Activated CD4-positive, alpha-beta T cell treated with anti-CD3 and anti-CD28 coated beads for 48 hours (primary cell): ENCODE data around the gene UTY.
"Not testable (repeated sequence)": the region's sequence is repeated elsewhere in the genome, so short reads cannot be mapped to it uniquely, and the experiment has no call there.

ENCODE experiments used
- DNase-seq: peaks from one replicate; pipeline ENCODE4 v3.0.0-alpha.2; 2020

Gene UTY

DNA sequence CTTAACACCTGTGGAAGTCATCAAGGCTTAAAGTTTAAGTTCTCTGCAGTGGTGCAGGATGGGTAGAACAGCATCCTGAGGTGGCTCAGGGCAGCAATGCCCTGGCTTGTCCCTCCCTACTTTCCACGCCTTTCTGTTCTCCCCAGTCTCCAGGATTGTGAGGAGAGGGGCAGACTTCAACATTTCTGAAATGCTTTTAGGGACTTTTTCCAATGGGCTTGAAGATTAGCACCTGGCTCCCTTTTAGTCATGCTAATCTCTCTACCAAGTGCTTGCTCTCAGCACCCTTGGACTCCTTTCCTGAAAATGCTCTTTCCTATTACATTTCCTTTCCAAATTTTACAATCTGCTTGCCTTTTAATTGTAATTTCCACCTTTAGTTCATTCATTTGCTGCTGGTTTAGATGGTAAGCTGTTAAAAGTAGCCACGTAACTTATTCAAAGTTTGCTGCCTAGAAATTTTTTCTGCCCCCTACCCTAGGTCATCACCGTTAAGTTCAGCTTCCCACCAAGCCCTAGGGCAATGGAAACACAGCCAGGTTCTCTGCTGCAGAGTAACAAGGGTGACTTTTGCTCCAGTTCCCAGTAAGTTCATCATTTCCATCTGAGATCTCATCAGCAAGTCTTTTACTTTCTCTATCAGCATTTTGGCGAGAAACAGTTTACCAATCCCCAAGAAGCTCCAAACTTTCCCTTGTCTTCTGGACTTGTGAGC lies 183.5 kb downstream of the UTY start:
- DNase-seq: no peak

GRCh38 chrY:13295026-13295425 lies 184.8 kb downstream of the UTY start:
- no peak for DNase-seq

DNA sequence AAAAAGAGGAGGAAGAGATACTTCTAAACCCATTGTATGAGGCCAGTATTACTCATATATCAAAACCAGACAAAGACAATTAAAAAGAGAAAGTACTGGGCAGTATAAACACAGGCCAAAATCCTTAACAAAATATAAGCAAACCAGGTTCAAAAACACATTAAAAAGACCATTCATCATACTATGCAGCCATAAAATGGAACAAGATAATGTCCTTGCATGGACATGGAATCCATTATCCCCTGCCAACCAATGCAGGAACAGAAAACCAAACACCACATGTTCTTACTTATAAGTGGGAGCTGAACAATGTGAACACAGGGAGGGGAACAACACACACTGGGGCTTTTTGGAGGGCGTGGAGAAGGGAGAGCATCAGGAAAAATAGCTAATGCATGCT lies 188.6 kb downstream of the UTY start:
- no peak for DNase-seq

DNA sequence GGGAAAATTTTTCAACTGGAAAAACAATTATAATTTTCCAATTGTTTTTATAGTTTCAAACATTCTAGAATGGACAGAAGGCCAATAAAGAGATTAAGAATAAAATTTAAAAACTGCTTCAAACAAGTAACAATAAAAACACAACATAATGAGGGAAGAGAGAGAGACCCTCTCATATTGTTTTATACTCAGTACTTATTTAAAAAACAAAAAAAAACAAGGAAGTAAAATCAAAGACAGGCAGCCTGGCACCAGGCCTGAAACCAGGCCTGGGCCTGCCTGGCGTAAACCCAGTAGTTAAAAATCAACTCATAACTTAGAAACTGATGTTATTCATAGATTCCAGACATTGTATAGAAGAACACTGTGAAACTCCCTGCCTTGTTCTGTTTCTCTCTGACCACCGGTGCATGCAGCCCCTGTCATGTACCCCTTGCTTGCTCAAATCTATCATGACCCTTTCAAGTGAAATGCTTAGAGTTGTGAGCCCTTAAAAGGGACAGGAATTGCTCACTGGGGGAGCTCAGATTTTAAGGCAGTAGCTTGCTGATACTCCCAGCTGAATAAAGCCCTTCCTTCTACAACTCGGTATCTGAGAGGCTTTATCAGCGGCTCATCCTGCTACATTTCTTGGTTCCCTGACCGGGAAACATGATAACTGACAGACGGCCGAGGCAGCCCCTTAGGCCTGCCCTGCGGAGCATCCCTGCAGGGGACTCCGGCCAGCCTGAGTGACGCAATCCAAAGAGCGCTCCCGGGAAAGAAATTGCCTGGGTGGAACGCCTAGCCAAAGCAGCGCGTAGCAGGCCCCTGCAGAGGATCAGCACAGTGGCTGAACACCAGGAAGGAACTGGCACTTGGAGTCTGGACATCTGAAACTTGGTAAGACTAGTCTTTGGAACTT lies 197.4 kb downstream of the UTY start:
- not testable (repeated sequence) for DNase-seq

DNA sequence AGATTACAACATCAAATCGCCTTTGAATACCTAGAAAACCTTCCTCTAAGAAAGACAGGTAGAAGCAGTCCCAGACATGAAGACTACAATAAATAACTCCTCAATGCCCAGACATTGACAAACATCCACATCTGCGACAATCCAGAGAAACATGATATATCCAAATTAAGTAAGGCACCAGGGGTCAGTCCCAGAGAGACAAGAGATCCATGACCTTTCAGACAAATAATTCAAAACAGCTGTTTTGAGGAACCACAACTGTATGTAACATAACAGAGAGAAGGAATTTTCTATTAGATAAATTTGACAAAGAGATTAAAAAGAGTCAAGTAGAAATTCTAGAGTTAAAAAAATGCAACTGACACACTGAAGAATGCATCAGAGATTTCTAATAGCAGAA lies 200.3 kb downstream of the UTY start:
- no peak for DNase-seq

- no peak for DNase-seq
These were observed 208.1 kb downstream of the UTY start for GRCh38 chrY:13271706-13272105.

- not testable (repeated sequence) for DNase-seq
These were observed 225.8 kb downstream of the UTY start for GRCh38 chrY:13253941-13254440.

GRCh38 chrY:13250421-13250820 lies 229.4 kb downstream of the UTY start:
- no peak for DNase-seq

DNA sequence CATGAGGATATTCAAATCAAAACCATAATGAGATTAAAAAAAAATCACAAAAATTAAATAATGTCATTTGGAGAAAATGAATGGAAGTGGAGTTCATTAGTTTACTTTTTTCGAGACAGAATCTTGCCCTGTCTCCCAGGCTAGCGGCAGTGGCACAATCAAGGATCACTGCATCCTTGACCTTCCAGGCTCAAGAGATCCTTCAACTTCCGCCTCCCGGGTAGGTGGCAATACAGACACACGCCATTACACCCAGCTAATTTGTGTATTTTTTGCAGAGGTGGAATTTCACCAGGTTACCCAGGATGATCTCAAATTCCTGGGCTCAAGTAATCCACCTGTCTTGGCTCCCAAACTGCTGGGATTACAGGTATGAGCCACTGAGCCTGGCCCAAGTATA lies 236.1 kb downstream of the UTY start:
- no peak for DNase-seq

GRCh38 chrY:13233901-13234300 lies 245.9 kb downstream of the UTY start:
- no peak for DNase-seq

GRCh38 chrY:13233118-13233517 lies 246.7 kb downstream of the UTY start:
- DNase-seq: no peak

DNA sequence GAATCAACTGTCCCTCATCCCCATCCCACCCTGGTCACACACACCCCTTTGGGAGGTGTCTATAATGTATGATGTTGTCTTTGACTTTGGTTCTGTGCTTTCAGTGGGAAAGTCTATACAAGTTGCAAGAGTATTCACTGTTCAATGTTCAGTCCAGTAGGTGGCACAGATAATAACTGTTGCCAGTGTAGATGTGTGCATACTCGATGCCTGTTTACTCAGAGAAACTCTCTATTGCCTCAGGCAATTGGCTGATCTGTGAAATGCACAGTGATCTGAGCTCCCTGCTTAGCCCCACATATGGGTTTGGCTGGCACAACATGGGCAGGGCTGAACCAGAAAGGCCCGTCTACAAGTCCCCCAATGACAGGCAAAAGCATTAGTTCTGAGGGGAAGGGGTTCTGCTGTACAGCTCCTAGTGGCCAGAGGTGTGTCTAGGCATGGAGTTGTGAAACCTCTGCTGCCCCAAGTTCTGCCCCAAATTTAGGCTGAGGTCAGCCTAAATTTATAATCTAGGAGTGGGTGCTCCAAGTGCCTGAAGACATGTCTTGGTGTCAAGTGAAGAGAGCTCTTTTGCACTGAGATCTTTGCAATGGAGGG lies 252.4 kb downstream of the UTY start:
- DNase-seq: no peak

GRCh38 chrY:13210961-13211646 lies 268.7 kb downstream of the UTY start:
- DNase-seq: no peak

- no peak for DNase-seq
These were observed 274.6 kb downstream of the UTY start for GRCh38 chrY:13205214-13205613.
